Uterus (tissue), 4 donors: Measurements from ENCODE around the gene RAD23B. TPM values are rescaled to one million over a fixed set of nuclear protein-coding genes. Genes with fewer than 3 reads are reported as not detected.

Experiments
- DNase-seq, 2 donors: peaks; one replicate each; pipeline ENCODE4 v3.0.0-alpha.2; 2019 to 2020
- H3K27ac ChIP-seq, 2 donors: fragments of 200-600 bp; sonication (generic); 1 replicate in 1 of 2; 2 replicates in 1 of 2; pipeline ENCODE4 v1.5.1; 2016 to 2018
- H3K27me3 ChIP-seq, 2 donors: fragments of 200-600 bp; sonication (generic); one replicate each; pipeline ENCODE4 v1.5.1; 2018 to 2019; ENCODE audit warnings: control low read depth in 1 of 2
- H3K36me3 ChIP-seq, 2 donors: fragments of 200-600 bp; sonication (generic); one replicate each; pipeline ENCODE4 v1.5.1; 2019; ENCODE audit warnings: control low read depth in 1 of 2
- H3K4me1 ChIP-seq, 2 donors: fragments of 200-600 bp; sonication (generic); one replicate each; pipeline ENCODE4 v1.5.1; 2018 to 2019; ENCODE audit warnings: control low read depth in 1 of 2
- H3K4me3 ChIP-seq, 2 donors: fragments of 200-600 bp; sonication (generic); 1 replicate in 1 of 2; 2 replicates in 1 of 2; pipeline ENCODE4 v1.5.1; 2018 to 2019; ENCODE audit warnings: mild to moderate bottlenecking in 1 of 2
- H3K9me3 ChIP-seq, 2 donors: fragments of 200-600 bp; sonication (generic); one replicate each; pipeline ENCODE4 v1.5.1; 2019; ENCODE audit warnings: control low read depth in 1 of 2
- POLR2A ChIP-seq, 2 donors: fragments of 450-650 bp; IDR thresholded peaks; one replicate each; pipeline ENCODE4 v1.6.1; 2016; ENCODE audit warnings: antibody characterized with exemption in 2 of 2, mild to moderate bottlenecking in 1 of 2, moderate library complexity in 1 of 2
- intact Hi-C: fragments of 100-400 bp; cut with DNase I; formaldehyde crosslinking; loops from one replicate; pipeline ENCODE4 v1.15.1; 2023; ENCODE audit warnings: low total_unique reads
- total RNA-seq, 4 donors: library from RNA; depleted of rRNA in 3 of 4; stranded (reverse); fragments of >200 nt in 3 of 4; gene quantifications; one replicate each; pipeline versions ENCODE4 v1.1.0 to v1.2.4, GENCODE V29; 2014 to 2023
- TF ChIP-seq, protein P1 (sequence below), 4 experiments: fragments of 200-600 bp in 2 of 4; fragments of 450-650 bp in 2 of 4; sonication (generic) in 2 of 4; IDR thresholded peaks; one replicate each; pipeline ENCODE4 v1.5.1; 2016 to 2019; ENCODE audit warnings: antibody characterized with exemption in 4 of 4, mild to moderate bottlenecking in 2 of 4, moderate library complexity in 1 of 4
- donor health status: DM: yes; HTN: yes; CAD: no.

Gene RAD23B
- total RNA-seq, 4 donors from 2014 or later: 39.5 to 92.9 (median 63.8) TPM

DNA sequence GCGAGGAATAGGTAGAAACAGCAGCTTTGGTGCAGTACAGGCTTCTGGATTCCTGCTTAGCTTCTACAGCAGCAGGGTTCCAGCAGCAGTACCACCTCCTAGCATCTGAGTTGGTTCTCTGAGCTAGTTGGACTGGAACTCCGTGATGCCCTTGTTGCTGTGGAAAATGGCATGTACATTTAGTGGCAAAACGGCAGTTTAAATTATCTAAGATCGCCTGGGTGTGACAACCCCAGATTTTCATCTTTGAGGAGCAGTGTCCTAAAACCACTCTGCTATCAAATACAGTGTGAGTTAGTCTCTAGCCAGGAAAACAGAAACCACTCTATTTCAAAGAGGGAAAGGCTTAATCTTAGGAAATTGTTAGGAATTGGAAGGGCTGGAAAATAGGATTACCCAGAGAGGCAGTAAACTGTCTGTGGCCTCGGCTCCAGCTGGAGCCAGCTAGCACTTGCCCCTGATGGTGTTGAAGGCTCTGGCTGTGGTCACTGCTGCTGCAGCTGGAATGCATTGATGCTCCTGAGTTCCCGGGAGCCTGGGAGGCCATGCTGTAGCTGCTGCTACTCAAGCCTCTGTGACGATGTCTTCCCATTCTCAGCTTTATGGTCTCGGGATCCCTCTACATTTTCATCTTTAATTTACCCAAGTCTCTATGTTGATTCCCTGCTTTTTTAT, 29.4 kb downstream of the RAD23B start:
- no peak overlapping the region for H3K27ac ChIP-seq
- TF ChIP-seq POLR2A (IDR thresholded peaks at IDR 0.05): no peak
- TF ChIP-seq, protein P1, sequence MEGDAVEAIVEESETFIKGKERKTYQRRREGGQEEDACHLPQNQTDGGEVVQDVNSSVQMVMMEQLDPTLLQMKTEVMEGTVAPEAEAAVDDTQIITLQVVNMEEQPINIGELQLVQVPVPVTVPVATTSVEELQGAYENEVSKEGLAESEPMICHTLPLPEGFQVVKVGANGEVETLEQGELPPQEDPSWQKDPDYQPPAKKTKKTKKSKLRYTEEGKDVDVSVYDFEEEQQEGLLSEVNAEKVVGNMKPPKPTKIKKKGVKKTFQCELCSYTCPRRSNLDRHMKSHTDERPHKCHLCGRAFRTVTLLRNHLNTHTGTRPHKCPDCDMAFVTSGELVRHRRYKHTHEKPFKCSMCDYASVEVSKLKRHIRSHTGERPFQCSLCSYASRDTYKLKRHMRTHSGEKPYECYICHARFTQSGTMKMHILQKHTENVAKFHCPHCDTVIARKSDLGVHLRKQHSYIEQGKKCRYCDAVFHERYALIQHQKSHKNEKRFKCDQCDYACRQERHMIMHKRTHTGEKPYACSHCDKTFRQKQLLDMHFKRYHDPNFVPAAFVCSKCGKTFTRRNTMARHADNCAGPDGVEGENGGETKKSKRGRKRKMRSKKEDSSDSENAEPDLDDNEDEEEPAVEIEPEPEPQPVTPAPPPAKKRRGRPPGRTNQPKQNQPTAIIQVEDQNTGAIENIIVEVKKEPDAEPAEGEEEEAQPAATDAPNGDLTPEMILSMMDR (IDR thresholded peaks at IDR 0.05): no peak
- no peaks in the 10 kb centered on the region for H3K4me1 ChIP-seq
- no peaks in the 10 kb centered on the region for H3K36me3 ChIP-seq
- H3K4me3 ChIP-seq: no peak overlapping the region
- no peaks in the 10 kb centered on the region for H3K27me3 ChIP-seq
- intact Hi-C loops: no loop called here
- no peak for DNase-seq
- no peaks in the 10 kb centered on the region for H3K9me3 ChIP-seq

DNA sequence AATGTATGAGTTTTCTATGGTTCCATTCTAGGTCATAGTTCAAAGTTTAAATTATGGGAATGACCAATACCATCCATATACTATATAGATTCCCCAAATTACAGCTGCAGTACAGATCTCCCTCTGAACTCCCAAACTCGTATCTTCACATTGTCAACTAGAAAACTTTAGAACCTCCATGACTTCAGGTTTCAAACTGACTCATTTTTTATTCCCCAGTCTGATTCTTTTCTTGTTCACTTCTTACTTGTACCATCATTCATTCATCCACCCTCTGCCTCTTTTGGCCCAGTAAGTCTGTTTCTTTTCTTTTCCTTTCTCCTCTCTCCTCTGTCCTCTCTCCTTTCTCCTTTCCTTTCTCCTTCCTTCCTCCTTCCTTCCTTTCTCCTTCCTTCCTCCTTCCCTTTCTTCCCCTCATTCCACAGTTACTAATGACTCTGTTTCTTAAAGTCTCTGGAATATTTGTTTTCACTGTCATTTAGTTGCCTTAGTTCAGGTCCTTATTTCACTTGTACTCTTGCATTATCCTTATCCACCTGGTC, 30.5 kb downstream of the RAD23B start:
- intact Hi-C loops: no loop called here
- Histone ChIP-seq H3K27me3 (no peaks in the 10 kb centered on the region), H3K4me3 (no peak overlapping the region), H3K4me1 (no peaks in the 10 kb centered on the region), H3K36me3 (no peaks in the 10 kb centered on the region), H3K27ac (no peak overlapping the region), H3K9me3 (no peaks in the 10 kb centered on the region)
- no peak for DNase-seq
- no peak for TF ChIP-seq POLR2A (IDR thresholded peaks at IDR 0.05)

DNA sequence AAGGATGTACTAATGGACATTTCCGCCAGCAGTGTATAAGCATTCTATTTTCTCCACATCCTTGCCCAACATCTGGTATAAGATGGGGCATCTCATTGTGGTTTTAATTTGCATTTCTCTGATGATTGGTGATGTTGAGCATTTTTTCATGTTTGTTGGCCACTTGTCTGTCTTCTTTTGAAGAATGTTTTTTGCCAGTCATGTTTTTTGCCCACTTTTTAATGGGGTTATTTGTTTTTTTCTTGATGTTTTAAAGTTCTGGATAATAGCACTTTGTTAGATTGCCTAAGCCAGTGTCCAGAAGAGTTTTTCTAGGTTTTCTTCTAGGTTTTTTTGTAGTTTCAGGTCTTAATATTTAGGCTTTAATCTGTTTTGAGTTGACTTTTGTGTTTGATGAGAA, 31.7 kb downstream of the RAD23B start:
- Histone ChIP-seq H3K27ac (no peak overlapping the region), H3K36me3 (no peaks in the 10 kb centered on the region), H3K4me3 (no peak overlapping the region), H3K9me3 (no peaks in the 10 kb centered on the region), H3K4me1 (no peaks in the 10 kb centered on the region), H3K27me3 (no peaks in the 10 kb centered on the region)
- no peak for TF ChIP-seq POLR2A (IDR thresholded peaks at IDR 0.05)
- DNase-seq: no peak
- intact Hi-C loops: no loop called here

DNA sequence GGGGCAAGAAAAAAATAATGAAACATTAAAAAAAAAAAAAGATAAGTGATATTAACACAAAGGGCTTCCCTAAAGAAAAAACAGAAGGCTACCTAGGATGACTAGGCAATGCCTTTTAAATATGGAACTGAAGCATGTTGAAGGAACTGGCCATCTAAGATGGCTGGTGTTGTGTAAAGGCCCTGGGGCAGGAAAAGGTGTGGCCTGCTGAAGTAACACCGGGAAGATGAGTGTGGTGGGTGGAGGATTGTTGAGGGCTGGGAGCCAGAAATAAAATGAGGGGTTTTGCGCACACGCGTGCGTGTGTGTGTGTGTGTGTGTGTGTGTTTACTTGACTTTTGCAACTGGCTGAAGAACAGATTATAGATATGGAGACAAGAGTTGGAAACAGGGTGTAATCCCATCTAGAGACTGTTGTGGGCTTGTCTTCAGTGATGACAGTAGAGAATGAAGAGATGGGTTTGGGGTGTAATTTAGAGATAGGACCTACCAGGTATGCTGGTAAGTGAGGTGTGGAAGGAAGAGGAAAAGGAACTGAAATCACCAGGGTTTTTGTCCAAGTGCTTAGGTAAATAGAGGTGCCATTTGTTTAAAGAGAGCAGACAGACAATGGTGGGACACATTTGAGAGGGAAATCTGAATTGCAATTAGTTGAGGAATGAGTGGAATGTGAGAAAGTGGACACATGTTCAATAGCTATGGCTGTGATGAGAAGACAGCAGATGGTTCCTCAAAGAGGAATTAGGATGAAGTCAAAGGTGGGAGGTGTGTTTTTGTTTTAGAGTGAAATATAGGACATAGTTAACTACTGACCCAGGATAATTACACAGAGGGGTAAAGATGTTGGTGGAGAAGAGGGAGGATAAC, 33.9 kb downstream of the RAD23B start:
- no peak for TF ChIP-seq POLR2A (IDR thresholded peaks at IDR 0.05)
- TF ChIP-seq, protein P1 (IDR thresholded peaks at IDR 0.05): no peak
- intact Hi-C loops: no loop called here
- no peaks in the 10 kb centered on the region for H3K4me1 ChIP-seq
- no peaks in the 10 kb centered on the region for H3K36me3 ChIP-seq
- H3K4me3 ChIP-seq: no peak overlapping the region
- H3K27ac ChIP-seq: no peak overlapping the region
- no peaks in the 10 kb centered on the region for H3K27me3 ChIP-seq
- H3K9me3 ChIP-seq: no peaks in the 10 kb centered on the region
- DNase-seq: no peak

DNA sequence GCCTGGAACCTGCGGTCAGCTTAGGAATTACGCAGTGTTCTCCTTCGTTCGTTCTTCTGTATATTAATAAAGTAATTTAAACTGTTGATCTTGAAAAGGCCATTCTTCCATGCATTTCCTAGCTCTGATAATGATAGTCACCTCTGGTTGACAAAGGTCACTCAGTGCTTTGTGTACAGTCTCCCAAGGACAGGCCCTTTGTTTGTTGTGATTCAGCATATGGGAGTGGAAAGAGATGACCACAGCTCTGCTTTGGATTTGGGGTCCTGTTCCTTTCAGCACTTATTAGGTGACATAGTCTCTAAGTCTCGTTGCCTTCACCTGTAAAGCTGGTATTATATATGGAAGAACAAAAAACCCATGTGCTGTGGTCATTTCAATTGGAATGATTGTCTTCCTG, 39.6 kb downstream of the RAD23B start:
- intact Hi-C loops: no loop called here
- H3K27me3 ChIP-seq: no peaks in the 10 kb centered on the region
- TF ChIP-seq, protein P1 (IDR thresholded peaks at IDR 0.05): no peak
- TF ChIP-seq POLR2A (IDR thresholded peaks at IDR 0.05): no peak
- H3K36me3 ChIP-seq: no peaks in the 10 kb centered on the region
- H3K4me1 ChIP-seq: no peaks in the 10 kb centered on the region
- DNase-seq: no peak
- no peak overlapping the region for H3K4me3 ChIP-seq
- H3K27ac ChIP-seq: no peak overlapping the region
- H3K9me3 ChIP-seq: no peaks in the 10 kb centered on the region
